ENCODE measurements around the gene LEP. TPM values are rescaled to one million over a fixed set of nuclear protein-coding genes. Genes with fewer than 3 reads are reported as not detected.

LEP gene
- total and polyA plus RNA-seq, 2 of the 8 experiments (the other 6 are each of a cell fraction or from before 2014, with no cell fraction given) = not detected

- FAIRE-seq = no peak
- Histone ChIP-seq H3K4me1 (replicated peaks in 1 of 4; ENCODE audit: control insufficient read depth in 3 of 4, insufficient read depth in 4 of 4, low read length in 3 of 4) (peaks cover 3 to 24% (median 18%) of the 10 kb centered on the region in 4 experiments), H3K36me3 (ENCODE audit: control insufficient read depth in 2 of 4, insufficient read depth in 4 of 4, low read length in 3 of 4) (no peaks in the 10 kb centered on the region), H3K4me2 (ENCODE audit: insufficient read depth in 1 of 2, low read depth in 2 of 2, low read length in 2 of 2) (peak overlapping the region in 1 of 2 experiments; percentile 33; a peak in 1 of 4 replicates), H4K8ac (ENCODE audit: extremely low read depth, insufficient read depth, low read length) (peak overlapping the region; percentile 63), H3K27ac (ENCODE audit: low read depth, low read length) (no peak overlapping the region), H3K27me3 (replicated peaks in 1 of 4; ENCODE audit: control insufficient read depth in 3 of 4, extremely low read depth in 1 of 4, insufficient read depth in 3 of 4, low read length in 3 of 4) (peaks cover 0 to 4% (median 1%) of the 10 kb centered on the region in 4 experiments; a peak in 2 of 7 replicates), H4K5ac (ENCODE audit: insufficient read length, low read depth, low read length) (no peak overlapping the region), H2AK5ac (ENCODE audit: low read depth, low read length) (no peak overlapping the region), H3K9me3 (ENCODE audit: insufficient read depth in 2 of 2, low read depth in 1 of 2, low read length in 1 of 2) (no peaks in the 10 kb centered on the region), H3K56ac (replicated peaks; ENCODE audit: insufficient read length, low read depth, low read length) (no peak overlapping the region), H3K14ac (ENCODE audit: insufficient read length) (no peak overlapping the region), H4K91ac (replicated peaks; ENCODE audit: insufficient read length, low read length) (peak overlapping the region; percentile 70), H2BK120ac (replicated peaks; ENCODE audit: low read depth, low read length) (no peak overlapping the region), H3K4ac (replicated peaks; ENCODE audit: insufficient read length, low read depth, low read length) (no peak overlapping the region), H2BK15ac (ENCODE audit: low read length) (no peak overlapping the region), H4K20me1 (replicated peaks in 1 of 2; ENCODE audit: control insufficient read depth in 1 of 2, insufficient read depth in 2 of 2, low read length in 2 of 2) (no peaks in the 10 kb centered on the region), H2BK20ac (ENCODE audit: low read length) (no peak overlapping the region), H2AFZ (ENCODE audit: low read length) (no peak overlapping the region), H3K23ac (ENCODE audit: insufficient read length) (no peak overlapping the region), H3K79me1 (ENCODE audit: low read depth, low read length) (no peaks in the 10 kb centered on the region), H3K18ac (ENCODE audit: extremely low read depth, low read length) (peak overlapping the region; percentile 73; the same call in 1 of the 2 replicates), H3K9ac (replicated peaks in 1 of 4; ENCODE audit: extremely low read depth in 1 of 4, low read depth in 3 of 4, low read length in 3 of 4) (no peak overlapping the region), H3K23me2 (ENCODE audit: low read depth, low read length) (no peaks in the 10 kb centered on the region), H3K79me2 (ENCODE audit: control insufficient read depth in 1 of 2, insufficient read depth in 2 of 2, low read length in 2 of 2) (no peaks in the 10 kb centered on the region), H2BK12ac (ENCODE audit: low read depth, low read length) (peak overlapping the region; percentile 82; the same call in 1 of the 2 replicates), H2BK5ac (ENCODE audit: low read depth, low read length) (peak overlapping the region; percentile 78; the same call in 1 of the 2 replicates), H3K4me3 (ENCODE audit: extremely low read depth in 1 of 4, insufficient read depth in 2 of 4, low read depth in 3 of 4, low read length in 4 of 4) (peak overlapping the region in 2 of 4 experiments; percentile 3 to 11; a peak in 2 of 8 replicates)
- ChIA-PET POLR2A (ENCODE audit: partially characterized antibody) (interaction anchor here (2.6 to 3.8 kb wide), 2 partner anchors 12 to 29 kb away, joined by 10 to 25 read pairs; no protein-coding TSS in a partner anchor), CTCF (ENCODE audit: partially characterized antibody) (interaction anchor here (1.0 to 2.1 kb wide), 4 partner anchors 10 to 45 kb away, joined by 3 to 8 read pairs (median 4); no protein-coding TSS in a partner anchor)
- 77% methylated on average over 22 of the region's 30 CpGs; no CpG with 5 or more reads in 1 of the 2 experiments for WGBS, 2 experiments (ENCODE audit: extremely low coverage in 1 of 2, insufficient coverage in 1 of 2, insufficient read length in 1 of 2, insufficient replicate concordance in 2 of 2, low coverage in 1 of 2, low lambda C conversion rate in 2 of 2, missing lambda C conversion rate in 1 of 2)
- DNase-seq (ENCODE audit: low read depth in 1 of 2, low spot score in 2 of 2) = peak in 1 of 2 experiments; percentile 58
- TF ChIP-seq CBX8 (IDR thresholded peaks at IDR 0.05; ENCODE audit: borderline replicate concordance, low read depth, low read length) (no peak), EGR1 (IDR thresholded peaks at IDR 0.05; ENCODE audit: borderline replicate concordance, low read depth, low read length) (no peak), MAFK (IDR thresholded peaks at IDR 0.05; ENCODE audit: low read depth, low read length) (peak; percentile 24; the same call in 1 of the 2 replicates), EP300 (IDR thresholded peaks at IDR 0.05; ENCODE audit: borderline replicate concordance in 1 of 2, low read depth in 2 of 2, low read length in 2 of 2) (no peak), SIX5 (IDR thresholded peaks at IDR 0.05; ENCODE audit: low read depth, low read length) (no peak), PHF8 (conservative IDR thresholded peaks at IDR 0.05; ENCODE audit: low read depth, low read length) (no peak)
These were observed 30.9 kb downstream of the LEP start for GRCh38 chr7:128271942-128272481.
